Keratinocyte (primary cell): ENCODE data around the gene CORO1C.

Source experiments
- EZH2 ChIP-seq: IDR thresholded peaks from one replicate; pipeline ENCODE4 v1.6.1; 2012; ENCODE audit warnings: inconsistent platforms, mild to moderate bottlenecking, low read length, moderate library complexity
- TF ChIP-seq, protein P1 (sequence below), 3 experiments: IDR thresholded peaks in 1 of 3; conservative IDR thresholded peaks in 1 of 3; optimal IDR thresholded peaks in 1 of 3; 2 replicates in 2 of 3; 3 replicates in 1 of 3; pipeline versions ENCODE3 to v1.5.1; 2011; ENCODE audit warnings: low read length in 3 of 3, mild to moderate bottlenecking in 3 of 3, moderate library complexity in 2 of 3, control low read depth in 1 of 3, inconsistent platforms in 1 of 3; ENCODE audit not compliant: insufficient read depth in 2 of 3; ENCODE audit errors: extremely low read depth in 1 of 3

DNA sequence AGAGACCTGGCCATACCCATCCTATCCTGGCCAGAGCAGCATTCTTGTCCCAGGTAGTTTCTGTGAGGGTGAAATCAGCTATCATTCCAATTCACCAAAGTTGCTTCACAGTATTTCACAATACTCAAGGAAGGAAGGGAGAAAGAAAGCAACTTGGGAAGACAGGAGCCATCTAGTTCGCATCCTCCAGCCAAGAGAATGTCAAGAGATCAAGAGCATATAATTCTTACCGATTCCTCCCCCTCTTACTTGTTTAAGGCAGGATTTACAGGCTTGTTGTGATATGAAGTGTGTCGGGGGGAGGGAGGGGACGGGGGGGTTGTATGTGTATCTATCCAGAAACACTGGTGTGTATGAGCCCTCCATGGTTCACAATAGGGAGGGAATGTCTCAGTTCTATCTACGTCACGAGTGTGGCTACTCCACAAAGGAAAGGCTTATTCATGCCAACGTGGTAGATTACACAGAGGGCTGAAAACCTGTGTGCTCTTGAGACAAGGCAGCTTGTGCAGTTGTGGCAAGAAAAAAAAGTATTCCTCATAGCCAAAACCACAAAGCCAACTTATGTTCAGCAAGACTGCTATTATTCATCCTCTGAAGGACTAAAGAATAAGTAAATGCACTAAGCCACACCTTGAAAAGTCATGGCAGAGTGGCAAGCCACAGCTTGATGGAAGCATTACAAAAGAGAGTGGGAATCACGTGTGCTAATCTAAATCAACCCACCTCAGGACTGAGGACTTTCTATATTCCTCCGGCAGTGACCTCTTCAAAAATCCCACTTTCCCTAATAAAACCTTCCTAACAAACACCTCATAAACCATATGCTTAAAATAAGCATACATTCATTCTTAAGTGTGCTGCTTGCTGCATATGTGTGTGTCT lies 35.0 kb downstream of the CORO1C start:
- TF ChIP-seq, protein P1, sequence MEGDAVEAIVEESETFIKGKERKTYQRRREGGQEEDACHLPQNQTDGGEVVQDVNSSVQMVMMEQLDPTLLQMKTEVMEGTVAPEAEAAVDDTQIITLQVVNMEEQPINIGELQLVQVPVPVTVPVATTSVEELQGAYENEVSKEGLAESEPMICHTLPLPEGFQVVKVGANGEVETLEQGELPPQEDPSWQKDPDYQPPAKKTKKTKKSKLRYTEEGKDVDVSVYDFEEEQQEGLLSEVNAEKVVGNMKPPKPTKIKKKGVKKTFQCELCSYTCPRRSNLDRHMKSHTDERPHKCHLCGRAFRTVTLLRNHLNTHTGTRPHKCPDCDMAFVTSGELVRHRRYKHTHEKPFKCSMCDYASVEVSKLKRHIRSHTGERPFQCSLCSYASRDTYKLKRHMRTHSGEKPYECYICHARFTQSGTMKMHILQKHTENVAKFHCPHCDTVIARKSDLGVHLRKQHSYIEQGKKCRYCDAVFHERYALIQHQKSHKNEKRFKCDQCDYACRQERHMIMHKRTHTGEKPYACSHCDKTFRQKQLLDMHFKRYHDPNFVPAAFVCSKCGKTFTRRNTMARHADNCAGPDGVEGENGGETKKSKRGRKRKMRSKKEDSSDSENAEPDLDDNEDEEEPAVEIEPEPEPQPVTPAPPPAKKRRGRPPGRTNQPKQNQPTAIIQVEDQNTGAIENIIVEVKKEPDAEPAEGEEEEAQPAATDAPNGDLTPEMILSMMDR (optimal IDR thresholded peaks at IDR 0.05 in 1 of 3, IDR thresholded peaks at IDR 0.05 in 1 of 3, conservative IDR thresholded peaks at IDR 0.05 in 1 of 3; ENCODE audit: extremely low read depth in 1 of 3, insufficient read depth in 2 of 3, low read length in 3 of 3): no peak
- TF ChIP-seq EZH2: no peak
